GM12891 (cell line): ENCODE data around the gene SPAG9.
"Not testable (repeated sequence)": the region's sequence is repeated elsewhere in the genome, so short reads cannot be mapped to it uniquely, and the experiment has no call there.

Source experiments
- DNase-seq: peaks from one replicate; pipeline ENCODE4 v3.0.0; 2011; ENCODE audit warnings: low spot score; ENCODE audit not compliant: insufficient read length
- FAIRE-seq: peaks from 2 replicates; lab custom pipeline; 2011; peaks lifted over from hg19 to GRCh38; lab: Jason Lieb, UNC
- PAX5 ChIP-seq: IDR thresholded peaks from 2 replicates; pipeline ENCODE4 v1.6.1; 2011; ENCODE audit warnings: low read length, moderate library complexity, mild to moderate bottlenecking; ENCODE audit not compliant: insufficient read depth, severe bottlenecking
- POLR2A ChIP-seq: IDR thresholded peaks from 2 replicates; pipeline ENCODE4 v1.6.1; 2011; ENCODE audit warnings: low read depth, low read length, control low read depth
- POLR2AphosphoS5 ChIP-seq: IDR thresholded peaks from 2 replicates; pipeline ENCODE4 v1.6.1; 2011; ENCODE audit warnings: low read depth, low read length, control low read depth
- POU2F2 ChIP-seq: IDR thresholded peaks from 2 replicates; pipeline ENCODE4 v1.6.1; 2011; ENCODE audit warnings: low read depth, mild to moderate bottlenecking, control low read depth, low read length, moderate library complexity
- SPI1 ChIP-seq: IDR thresholded peaks from 2 replicates; pipeline ENCODE4 v1.6.1; 2011; ENCODE audit warnings: low read depth, low read length, control low read depth
- TAF1 ChIP-seq: IDR thresholded peaks from 2 replicates; pipeline ENCODE4 v1.6.1; 2011; ENCODE audit warnings: low read depth, low read length, control low read depth

SPAG9 gene

DNA sequence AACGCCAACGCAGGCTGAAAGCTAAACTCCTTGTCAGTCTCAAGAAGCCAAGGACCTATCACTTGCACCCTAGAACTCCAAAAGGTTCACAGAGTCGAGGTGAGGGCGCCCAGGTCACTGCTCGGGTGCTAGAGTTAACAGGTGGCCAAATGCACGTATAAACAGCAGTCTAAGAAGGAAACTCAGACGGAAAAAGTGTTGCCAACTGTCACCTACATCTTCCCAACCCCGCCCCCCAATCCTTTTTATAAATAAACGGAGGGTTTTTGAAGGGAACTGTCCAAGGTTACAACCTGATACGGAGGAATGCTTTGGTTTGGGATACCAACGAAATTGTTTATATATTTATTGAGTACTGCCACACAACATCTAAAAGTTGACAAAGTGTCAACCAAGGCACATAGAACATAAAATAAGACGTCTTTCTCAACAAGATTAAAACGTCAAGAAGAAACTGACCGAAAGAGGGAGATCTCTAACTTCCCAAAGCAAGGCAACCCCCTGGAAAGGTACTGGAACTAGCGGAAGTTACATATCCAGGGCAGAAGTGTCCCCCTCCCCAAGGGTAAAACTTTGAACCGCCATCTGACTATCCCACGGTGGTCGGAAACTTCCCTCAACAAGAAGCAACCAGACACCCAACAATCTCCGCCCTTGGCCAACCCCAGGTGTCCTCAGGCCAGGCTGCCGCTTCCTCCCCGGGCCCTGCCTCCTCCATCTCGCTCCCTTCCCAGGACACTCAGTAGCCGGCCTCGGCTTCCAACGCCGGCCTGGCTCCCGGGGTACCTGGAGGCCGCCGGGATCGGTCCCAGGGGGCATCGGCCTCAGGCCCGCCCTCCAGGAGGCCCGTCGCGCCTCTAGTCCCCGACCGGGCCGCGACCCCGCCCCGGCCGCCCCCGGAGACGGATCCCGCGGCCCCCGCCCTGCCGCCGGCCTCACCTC is 982 bp downstream of the SPAG9 start:
- DNase-seq (no peak), FAIRE-seq (no peak)
- no peak for TF ChIP-seq POU2F2
- TF ChIP-seq POLR2A = no peak
- TF ChIP-seq PAX5 = no peak
- no peak for TF ChIP-seq SPI1
- TF ChIP-seq TAF1 = no peak

DNA sequence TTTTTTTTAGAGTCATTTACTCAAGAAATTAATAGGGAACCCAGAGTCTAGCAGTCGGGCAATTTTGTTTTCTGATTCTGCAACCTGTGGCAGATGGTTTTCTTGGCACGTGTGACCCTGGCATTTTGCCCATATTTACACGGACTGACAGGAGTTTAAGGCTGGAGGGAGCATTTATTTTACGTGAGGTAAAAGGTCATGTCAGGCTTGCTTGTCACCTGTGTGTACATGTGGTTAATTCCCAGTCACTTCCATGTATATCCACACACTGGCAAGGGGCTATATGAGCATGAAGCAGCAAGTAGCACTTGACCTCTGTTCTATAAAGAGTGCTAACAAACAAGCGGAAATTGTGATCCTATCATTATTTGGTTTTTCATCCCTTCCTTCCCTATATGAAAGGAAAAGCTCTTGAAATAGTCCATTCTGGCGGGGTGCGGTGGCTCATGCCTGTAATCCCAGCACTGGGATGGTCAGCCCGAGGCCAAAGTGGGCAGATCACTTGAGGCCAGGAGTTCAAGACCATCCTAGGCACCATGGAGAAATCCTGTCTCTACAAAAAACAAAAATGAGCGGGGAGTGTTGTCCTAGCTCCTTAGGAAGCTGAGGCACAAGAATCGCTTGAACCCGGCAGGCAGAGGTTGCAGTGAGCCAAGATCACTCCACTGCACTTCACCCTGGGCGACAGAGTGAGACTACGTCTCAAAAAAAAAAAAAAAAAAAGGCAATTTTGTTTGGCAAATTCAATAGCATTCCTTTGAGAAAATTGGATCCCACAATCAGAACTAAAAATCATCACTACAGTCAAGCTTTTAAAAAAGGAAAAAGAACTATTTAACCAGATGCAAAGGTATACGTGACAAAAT is 2.1 kb downstream of the SPAG9 start:
- no peak for TF ChIP-seq POU2F2
- no peak for TF ChIP-seq POLR2A
- TF ChIP-seq TAF1 = no peak
- no peak for TF ChIP-seq PAX5
- no peak for TF ChIP-seq POLR2AphosphoS5
- TF ChIP-seq SPI1 = no peak
- DNase-seq = no peak
- FAIRE-seq = no peak

DNA sequence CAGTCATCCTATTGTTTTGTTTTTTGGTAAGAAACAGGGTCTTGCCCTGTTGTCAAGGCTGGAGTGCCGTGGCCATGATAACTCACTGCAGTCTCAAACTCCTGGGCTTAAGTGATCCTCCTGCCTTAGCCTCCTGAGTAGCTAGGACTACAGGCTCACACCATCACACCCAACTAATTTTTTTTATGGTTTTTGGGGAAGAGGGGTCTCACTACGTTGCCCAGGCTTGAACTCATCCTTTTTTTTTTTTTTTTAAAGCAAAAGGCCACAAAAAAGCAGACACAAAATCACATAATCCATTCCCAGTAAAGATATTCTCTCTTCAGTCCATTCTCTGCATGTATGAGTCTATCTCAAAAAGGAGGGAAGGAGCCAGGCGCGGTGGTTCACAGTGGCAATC is 5.5 kb downstream of the SPAG9 start:
- no peak for DNase-seq
- no peak for FAIRE-seq
- TF ChIP-seq POU2F2 (no peak), POLR2AphosphoS5 (no peak), PAX5 (no peak), TAF1 (no peak)

DNA sequence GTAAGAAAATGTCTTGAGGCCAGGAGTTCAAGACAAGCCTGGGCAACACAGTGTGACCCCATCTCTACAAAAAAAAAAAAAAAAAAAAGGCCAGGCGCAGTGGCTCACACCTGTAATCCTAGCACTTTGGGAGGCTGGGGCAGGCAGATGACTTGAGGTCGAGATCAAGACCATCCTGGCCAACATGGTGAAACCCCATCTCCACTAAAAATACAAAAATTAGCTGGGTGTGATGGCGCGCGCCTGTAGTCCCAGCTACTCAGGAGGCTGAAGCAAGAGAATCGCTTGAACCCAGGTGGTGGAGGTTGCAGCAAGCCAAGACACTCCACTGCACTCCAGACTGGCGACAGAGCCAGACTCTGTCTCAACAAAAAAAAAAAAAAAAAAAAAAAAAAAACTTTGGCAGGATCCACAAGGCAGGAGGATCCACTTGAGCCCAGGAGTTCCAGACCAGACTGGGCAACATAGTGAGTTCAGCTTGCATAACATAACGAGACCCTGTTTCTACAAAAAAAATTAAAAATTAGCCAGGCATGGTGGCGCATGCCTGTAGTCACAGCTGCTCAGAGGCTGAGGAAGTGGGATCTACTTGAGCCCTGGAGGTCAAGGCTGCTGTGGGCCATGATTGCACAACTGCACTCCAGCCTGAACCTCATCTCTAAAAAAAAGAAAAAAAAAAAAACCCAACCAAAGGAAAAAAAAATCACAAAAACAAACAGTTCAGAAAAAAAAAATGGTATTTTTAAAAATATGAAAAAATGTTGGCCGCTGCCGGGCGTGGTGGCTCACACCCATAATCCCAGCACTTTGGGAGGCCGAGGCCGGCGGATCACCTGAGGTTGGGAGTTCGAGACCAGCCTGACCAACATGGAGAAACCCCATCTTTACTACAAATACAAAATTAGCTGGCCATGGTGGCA is 8.1 kb downstream of the SPAG9 start:
- not testable (repeated sequence) for DNase-seq
- peak; percentile 72 for TF ChIP-seq SPI1

DNA sequence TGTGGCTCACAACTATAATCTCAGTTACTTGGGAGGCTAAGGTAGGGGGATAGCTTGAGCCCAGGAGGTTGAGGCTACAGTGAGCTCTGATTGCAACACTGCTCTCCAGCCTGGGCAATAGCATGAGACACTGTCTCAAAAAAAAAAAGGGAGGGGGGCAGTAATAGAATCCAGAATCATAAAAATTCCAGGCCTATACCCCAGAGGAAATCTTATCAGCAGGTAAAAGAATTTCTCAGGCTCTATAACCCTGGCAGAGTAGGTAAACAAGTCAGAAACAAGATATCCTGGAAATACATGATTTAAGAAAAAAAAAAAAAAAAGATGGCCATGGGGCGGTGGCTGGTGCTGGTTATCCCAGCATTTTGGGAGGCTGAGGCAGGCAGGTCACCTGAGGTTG is 12.9 kb downstream of the SPAG9 start:
- TF ChIP-seq POLR2A = no peak
- no peak for TF ChIP-seq TAF1
- TF ChIP-seq PAX5 = no peak
- no peak for TF ChIP-seq POU2F2
- no peak for TF ChIP-seq POLR2AphosphoS5
- TF ChIP-seq SPI1 = no peak
- no peak for DNase-seq
- FAIRE-seq = no peak

More for the DNA sequence above, 8.1 kb downstream of the SPAG9 start:
- not testable (repeated sequence) for FAIRE-seq

DNA sequence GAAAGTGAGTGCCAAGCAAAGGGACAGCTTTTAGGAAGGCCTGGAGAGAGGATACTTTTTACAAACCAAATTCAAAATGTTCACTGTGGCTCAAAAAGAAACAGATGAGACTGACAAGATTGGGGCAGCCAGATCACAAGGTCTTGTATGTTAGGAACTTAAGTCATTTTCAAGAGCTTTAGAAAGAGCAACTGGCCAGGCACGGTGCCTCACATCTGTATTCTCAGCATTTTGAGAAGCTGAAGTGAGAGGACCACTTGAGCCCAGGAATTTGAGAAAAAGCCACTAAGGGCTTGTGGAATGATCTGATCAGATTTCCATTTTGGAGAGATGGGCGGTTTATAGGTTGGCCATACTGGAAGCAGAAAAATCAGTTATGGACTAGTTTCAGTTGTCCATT is 17.2 kb downstream of the SPAG9 start:
- FAIRE-seq (no peak), DNase-seq (no peak)
- no peak for TF ChIP-seq PAX5
- no peak for TF ChIP-seq TAF1
- TF ChIP-seq POLR2AphosphoS5 = no peak
- TF ChIP-seq POLR2A = no peak
- TF ChIP-seq SPI1 = no peak
- no peak for TF ChIP-seq POU2F2

DNA sequence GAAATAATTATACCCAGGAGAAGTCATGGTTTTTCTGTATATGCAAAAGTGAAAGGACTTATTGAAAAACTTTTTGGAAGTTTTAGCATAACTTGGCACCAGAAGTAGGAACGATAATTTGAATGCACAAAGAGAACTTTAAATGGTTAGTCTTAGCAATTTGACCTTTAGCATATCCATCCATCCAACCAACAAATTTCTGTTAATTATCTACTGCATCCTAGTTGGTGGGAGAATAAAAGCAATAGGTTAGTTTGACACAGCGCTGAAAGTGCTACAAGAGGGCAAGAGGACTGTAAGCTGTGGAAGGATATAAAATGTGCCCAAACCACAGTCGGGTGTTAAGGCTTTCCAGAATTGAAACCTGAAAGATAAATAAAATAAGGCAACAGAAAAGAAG is 17.6 kb downstream of the SPAG9 start:
- DNase-seq (no peak), FAIRE-seq (no peak)
- TF ChIP-seq SPI1 (no peak), PAX5 (no peak), POLR2AphosphoS5 (no peak), TAF1 (no peak), POU2F2 (no peak), POLR2A (no peak)

DNA sequence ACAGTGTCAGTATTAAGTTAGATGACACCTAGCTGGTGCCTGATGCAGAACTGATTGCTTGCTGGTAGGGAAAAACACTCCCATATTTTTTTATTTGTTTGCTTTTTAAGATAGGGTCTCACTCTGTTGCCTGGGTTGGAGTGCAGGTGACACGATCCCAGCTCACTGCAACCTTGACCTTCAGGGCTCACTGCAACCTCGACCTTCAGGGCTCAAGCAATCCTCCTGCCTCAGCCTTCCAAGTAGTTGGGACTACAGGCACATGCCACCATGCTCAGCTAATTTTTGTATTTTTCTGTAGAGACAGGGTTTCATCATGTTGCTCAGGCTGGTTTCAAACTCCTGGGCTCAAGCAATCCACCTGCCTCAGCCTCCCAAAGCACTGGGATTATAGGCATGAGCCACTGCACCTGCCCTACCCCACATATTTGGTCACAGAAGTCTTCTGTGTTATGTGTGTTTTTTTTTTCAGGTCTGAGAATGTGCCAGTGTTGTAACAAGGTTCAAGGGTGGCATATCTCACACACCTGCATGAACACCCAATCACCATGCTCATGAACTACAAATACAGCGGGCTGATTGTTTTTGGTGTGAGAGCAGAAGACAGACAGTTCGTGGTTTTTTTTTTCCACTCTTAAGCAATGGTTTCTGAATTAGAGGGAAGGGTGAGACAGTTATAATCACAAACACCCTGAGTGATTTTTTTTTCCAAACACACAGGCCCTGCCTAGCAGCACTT is 22.8 kb downstream of the SPAG9 start:
- TF ChIP-seq PAX5 (no peak), POU2F2 (no peak), POLR2AphosphoS5 (no peak)
- DNase-seq (no peak), FAIRE-seq (no peak)
